GM12874 (cell line): ENCODE data around the gene LHX1.

ENCODE experiments used
- TF ChIP-seq, protein P1 (sequence below): IDR thresholded peaks from 2 replicates; pipeline ENCODE4 v1.5.1; 2011; ENCODE audit warnings: low read depth, mild to moderate bottlenecking, control low read depth, low read length, moderate library complexity; ENCODE audit not compliant: insufficient read depth

The LHX1 gene

DNA sequence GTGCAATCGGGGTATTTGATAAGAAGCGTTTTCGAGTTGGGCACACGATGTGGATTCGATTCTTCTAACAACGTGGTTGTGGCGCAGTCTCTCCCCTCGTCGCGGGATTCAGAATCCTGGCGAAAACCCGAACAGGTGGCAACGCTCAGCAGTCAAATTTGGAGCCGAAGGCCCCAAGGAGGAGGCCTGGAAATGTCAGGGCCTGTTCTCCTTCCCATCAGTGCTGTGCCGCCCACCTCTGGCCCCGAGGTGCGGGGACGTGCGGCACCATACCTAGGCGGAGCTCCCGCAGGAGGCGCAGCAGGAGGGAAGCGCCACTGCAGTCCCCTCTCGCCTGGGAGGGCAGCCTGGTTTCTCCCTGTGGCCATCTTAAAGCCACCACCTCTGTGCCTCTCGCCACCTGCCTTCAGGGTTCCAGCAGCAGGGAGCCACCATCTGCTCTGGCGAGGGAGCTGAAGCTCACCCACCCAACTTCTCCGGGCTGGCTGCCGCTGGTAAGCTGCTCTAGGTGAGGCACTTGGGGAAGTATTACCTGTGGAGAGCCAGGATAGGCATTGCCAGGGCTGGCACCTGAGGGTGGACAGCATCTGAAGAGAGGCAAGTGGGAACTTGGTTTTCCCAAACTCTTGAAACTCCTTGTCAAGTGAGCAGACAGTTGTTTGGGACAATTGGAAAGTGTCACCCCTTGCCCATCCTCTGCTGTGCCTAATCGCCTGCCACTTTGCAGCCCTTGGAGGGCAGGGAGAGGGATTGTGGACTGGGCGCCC, 8.9 kb downstream of the LHX1 start:
- TF ChIP-seq, protein P1, sequence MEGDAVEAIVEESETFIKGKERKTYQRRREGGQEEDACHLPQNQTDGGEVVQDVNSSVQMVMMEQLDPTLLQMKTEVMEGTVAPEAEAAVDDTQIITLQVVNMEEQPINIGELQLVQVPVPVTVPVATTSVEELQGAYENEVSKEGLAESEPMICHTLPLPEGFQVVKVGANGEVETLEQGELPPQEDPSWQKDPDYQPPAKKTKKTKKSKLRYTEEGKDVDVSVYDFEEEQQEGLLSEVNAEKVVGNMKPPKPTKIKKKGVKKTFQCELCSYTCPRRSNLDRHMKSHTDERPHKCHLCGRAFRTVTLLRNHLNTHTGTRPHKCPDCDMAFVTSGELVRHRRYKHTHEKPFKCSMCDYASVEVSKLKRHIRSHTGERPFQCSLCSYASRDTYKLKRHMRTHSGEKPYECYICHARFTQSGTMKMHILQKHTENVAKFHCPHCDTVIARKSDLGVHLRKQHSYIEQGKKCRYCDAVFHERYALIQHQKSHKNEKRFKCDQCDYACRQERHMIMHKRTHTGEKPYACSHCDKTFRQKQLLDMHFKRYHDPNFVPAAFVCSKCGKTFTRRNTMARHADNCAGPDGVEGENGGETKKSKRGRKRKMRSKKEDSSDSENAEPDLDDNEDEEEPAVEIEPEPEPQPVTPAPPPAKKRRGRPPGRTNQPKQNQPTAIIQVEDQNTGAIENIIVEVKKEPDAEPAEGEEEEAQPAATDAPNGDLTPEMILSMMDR = no peak

DNA sequence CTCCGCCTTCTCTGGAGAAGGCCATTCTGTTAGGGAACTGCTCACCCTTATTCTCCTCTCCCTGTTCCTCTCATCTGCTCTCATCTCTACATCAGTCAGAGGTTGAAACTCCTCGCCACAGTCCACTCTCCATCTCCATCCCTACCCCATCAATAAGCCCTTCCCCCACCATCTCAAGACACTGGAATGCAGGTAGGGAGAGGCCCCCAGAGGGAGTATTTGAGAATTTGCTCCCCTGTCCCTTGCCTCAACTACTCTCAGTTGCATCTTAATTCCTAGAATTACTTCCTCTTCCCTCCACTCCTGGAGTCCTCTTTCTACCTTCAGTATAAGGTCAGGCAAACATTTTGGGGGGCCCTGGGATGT, 9.4 kb downstream of the LHX1 start:
- TF ChIP-seq, protein P1 = no peak

DNA sequence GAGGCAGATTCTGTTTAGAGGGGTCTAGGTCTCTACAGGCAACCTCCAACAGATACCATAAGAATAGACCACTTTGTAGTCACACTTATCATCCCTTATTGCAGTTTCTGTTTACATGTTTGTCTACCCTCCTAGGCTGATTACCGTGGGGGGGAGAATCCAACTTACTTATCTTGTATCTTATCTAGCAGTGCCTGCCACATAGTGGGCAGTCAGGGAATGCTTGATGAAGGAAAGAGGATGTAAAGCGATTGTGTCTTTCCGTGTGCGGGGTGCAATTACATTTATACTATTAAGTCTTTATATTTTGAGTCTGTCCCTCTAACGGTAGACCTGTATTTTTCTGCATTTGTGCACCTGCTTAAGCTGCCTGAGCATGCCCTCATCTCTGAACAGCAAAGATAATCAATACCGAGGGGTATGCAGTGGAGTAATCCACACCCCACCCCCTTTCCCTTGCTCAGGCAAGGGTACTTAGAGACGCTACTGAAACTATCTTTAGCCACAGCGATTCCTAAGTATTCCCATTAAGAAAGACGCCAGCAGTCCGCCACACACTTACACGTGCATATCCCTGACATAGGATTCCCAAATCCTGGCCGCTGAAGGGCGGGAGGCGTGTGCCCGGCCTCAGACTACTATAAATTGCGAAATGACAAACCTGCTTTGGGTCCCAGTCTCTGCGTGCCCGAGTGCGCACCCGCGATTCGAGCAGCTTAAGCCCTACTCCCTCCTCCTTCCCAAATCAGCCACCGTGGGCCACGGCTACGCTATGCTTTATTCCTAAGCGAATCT, 10.8 kb downstream of the LHX1 start:
- TF ChIP-seq, protein P1 = no peak

DNA sequence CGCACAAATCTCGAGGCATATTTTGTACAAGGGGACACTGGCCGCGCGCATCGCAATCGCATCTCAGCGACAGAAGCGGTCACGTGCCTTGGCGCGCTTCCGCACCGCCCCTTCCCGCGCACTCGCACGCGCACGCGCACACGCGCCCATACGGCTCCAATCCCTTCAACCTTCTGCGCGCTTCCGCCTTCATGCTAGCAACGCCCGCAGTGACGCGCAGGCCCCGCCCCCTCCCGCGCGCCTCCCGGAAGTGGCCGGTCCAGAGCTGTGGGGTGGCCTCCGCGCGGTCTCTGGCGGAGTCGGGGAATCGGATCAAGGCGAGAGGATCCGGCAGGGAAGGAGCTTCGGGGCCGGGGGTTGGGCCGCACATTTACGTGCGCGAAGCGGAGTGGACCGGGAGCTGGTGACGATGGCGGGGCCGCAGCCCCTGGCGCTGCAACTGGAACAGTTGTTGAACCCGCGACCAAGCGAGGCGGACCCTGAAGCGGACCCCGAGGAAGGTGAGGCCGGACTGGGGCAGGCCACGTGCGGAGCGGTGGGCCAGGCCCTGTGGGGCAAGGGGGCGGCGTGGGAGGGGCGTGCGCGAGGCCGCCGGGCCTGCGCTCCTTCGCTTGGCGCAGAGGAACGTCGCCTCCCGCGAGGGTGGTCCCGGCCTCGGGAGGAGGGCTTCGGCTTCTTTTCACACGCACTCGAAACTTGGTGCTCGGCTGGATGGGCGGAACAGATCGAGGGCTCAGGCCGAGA, 11.6 kb downstream of the LHX1 start, which contains the start of gene AATF:
TSS of gene AATF (plus strand) at position 238 of the 744 bp plus-strand sequence. CDS start at position 410, 172 bp downstream.
- TF ChIP-seq, protein P1 = no peak

DNA sequence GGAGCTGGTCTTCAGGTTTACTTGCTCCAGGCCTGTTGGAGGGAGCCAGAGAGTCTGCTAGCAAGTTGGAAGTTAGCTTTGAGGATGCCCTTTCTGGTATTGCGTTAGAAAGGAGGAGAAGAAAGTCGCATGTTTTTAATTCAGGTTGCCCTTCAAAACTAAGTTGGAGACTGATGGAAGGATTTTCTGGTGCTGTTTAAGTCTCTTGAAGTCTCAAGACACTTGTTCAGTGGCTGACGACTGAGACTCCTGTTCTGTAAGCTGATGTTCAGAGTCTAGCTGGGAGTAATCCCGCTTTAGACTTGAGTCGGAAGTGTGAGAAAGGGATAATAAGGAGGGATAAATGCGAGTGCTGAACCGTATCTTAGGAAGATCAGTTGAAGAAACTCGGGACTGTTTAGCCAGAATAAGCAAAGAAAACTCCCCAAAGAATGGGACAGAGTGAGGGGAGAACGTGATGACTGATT, 12.2 kb downstream of the LHX1 start:
- TF ChIP-seq, protein P1 = no peak

DNA sequence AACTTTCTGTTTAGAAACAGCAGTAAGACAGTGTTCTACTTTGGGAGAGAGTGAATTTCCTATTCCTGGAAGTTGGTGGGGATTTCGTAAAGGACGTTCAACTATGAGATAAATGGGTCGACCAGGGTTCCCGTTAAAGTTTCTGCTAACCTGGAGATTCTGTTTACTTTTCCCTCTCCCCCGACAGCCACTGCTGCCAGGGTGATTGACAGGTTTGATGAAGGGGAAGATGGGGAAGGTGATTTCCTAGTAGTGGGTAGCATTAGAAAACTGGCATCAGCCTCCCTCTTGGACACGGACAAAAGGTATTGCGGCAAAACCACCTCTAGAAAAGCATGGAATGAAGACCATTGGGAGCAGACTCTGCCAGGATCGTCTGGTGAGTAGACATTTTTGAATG, 12.8 kb downstream of the LHX1 start:
- TF ChIP-seq, protein P1 = no peak
